Measurements from ENCODE around the gene MAP3K5. TPM values are rescaled to one million over a fixed set of nuclear protein-coding genes. Genes with fewer than 3 reads are reported as not detected.

MAP3K5 gene
- total RNA-seq, 1 donor from 2014 or later: 31.2 TPM

- H3K4me3 ChIP-seq: no peak overlapping the region
- peaks cover 12% of the 10 kb centered on the region for H3K4me1 ChIP-seq
- intact Hi-C loops (cut with DNase I): no loop called here
- H3K9me3 ChIP-seq: no peaks in the 10 kb centered on the region
- H3K27me3 ChIP-seq: no peaks in the 10 kb centered on the region
- no peaks in the 10 kb centered on the region for H3K36me3 ChIP-seq
- no peak overlapping the region for H3K27ac ChIP-seq
- TF ChIP-seq POLR2A (IDR thresholded peaks at IDR 0.05) (no peak), CTCF (IDR thresholded peaks at IDR 0.05) (no peak), POLR2AphosphoS5 (IDR thresholded peaks at IDR 0.05; ENCODE audit: insufficient read depth in 1 of 2, low read depth in 1 of 2) (no peak)
- DNase-seq (ENCODE audit: extremely low spot score in 2 of 2): no peak
These were observed 177.9 kb downstream of the MAP3K5 start for GRCh38 chr6:136614350-136614749.

GRCh38 chr6:136613477-136613876 lies 178.8 kb downstream of the MAP3K5 start:
- H3K4me3 ChIP-seq: no peak overlapping the region
- H3K4me1 ChIP-seq: peaks cover 12% of the 10 kb centered on the region
- no peak for DNase-seq (ENCODE audit: extremely low spot score in 2 of 2)
- no peaks in the 10 kb centered on the region for H3K27me3 ChIP-seq
- intact Hi-C loops (cut with DNase I): no loop called here
- no peaks in the 10 kb centered on the region for H3K36me3 ChIP-seq
- H3K9me3 ChIP-seq: no peaks in the 10 kb centered on the region
- no peak for TF ChIP-seq POLR2A (IDR thresholded peaks at IDR 0.05)
- no peak for TF ChIP-seq CTCF (IDR thresholded peaks at IDR 0.05)
- no peak for TF ChIP-seq POLR2AphosphoS5 (IDR thresholded peaks at IDR 0.05; ENCODE audit: insufficient read depth in 1 of 2, low read depth in 1 of 2)
- H3K27ac ChIP-seq: no peak overlapping the region

- Histone ChIP-seq H3K4me3 (no peak overlapping the region), H3K27ac (no peak overlapping the region), H3K27me3 (no peaks in the 10 kb centered on the region), H3K36me3 (no peaks in the 10 kb centered on the region), H3K9me3 (no peaks in the 10 kb centered on the region), H3K4me1 (peaks cover 12% of the 10 kb centered on the region)
- no peak for DNase-seq (ENCODE audit: extremely low spot score in 2 of 2)
- intact Hi-C loops (cut with DNase I): no loop called here
- no peak for TF ChIP-seq POLR2AphosphoS5 (IDR thresholded peaks at IDR 0.05; ENCODE audit: insufficient read depth in 1 of 2, low read depth in 1 of 2)
- TF ChIP-seq CTCF (IDR thresholded peaks at IDR 0.05): no peak
- no peak for TF ChIP-seq POLR2A (IDR thresholded peaks at IDR 0.05)
These were observed 179.4 kb downstream of the MAP3K5 start for GRCh38 chr6:136612666-136613389.

- no peak overlapping the region for H3K27ac ChIP-seq
- TF ChIP-seq POLR2AphosphoS5 (IDR thresholded peaks at IDR 0.05; ENCODE audit: insufficient read depth in 1 of 2, low read depth in 1 of 2): no peak
- no peak for TF ChIP-seq CTCF (IDR thresholded peaks at IDR 0.05)
- TF ChIP-seq POLR2A (IDR thresholded peaks at IDR 0.05): no peak
- H3K4me3 ChIP-seq: no peak overlapping the region
- H3K27me3 ChIP-seq: no peaks in the 10 kb centered on the region
- H3K36me3 ChIP-seq: no peaks in the 10 kb centered on the region
- peaks cover 12% of the 10 kb centered on the region for H3K4me1 ChIP-seq
- no peak for DNase-seq (ENCODE audit: extremely low spot score in 2 of 2)
- no peaks in the 10 kb centered on the region for H3K9me3 ChIP-seq
- intact Hi-C loops (cut with DNase I): no loop called here
These were observed 180.5 kb downstream of the MAP3K5 start for GRCh38 chr6:136611746-136612145.

- TF ChIP-seq POLR2A (IDR thresholded peaks at IDR 0.05): no peak
- TF ChIP-seq CTCF (IDR thresholded peaks at IDR 0.05): no peak
- no peak for TF ChIP-seq POLR2AphosphoS5 (IDR thresholded peaks at IDR 0.05; ENCODE audit: insufficient read depth in 1 of 2, low read depth in 1 of 2)
- Histone ChIP-seq H3K36me3 (no peaks in the 10 kb centered on the region), H3K4me3 (no peak overlapping the region), H3K27me3 (no peaks in the 10 kb centered on the region), H3K4me1 (peaks cover 12% of the 10 kb centered on the region), H3K9me3 (no peaks in the 10 kb centered on the region), H3K27ac (no peak overlapping the region)
- intact Hi-C loops (cut with DNase I): no loop called here
- DNase-seq (ENCODE audit: extremely low spot score in 2 of 2): no peak
These were observed 181.1 kb downstream of the MAP3K5 start for GRCh38 chr6:136611133-136611532.

Measured in vagina (tissue), 2 donors.